A549 (cell line): ENCODE measurements around the gene RPH3AL.

Experiments
- POLR2A ChIP-seq: IDR thresholded peaks from 2 replicates; pipeline ENCODE4 v1.6.1; 2012; ENCODE audit warnings: mild to moderate bottlenecking, low read length
- RAD21 ChIP-seq, 2 experiments: fragments of >200 bp in 1 of 2; sonication (Bioruptor Twin) in 1 of 2; formaldehyde crosslinking in 1 of 2; IDR thresholded peaks in 1 of 2; conservative IDR thresholded peaks in 1 of 2; 2 replicates in 1 of 2; 3 replicates in 1 of 2; pipeline ENCODE4 v1.6.1; 2012 to 2018; ENCODE audit warnings: inconsistent platforms in 1 of 2
- RNF2 ChIP-seq: fragments of 200-600 bp; sonication (generic); IDR thresholded peaks from 2 replicates; pipeline ENCODE4 v1.6.1; 2016; ENCODE audit warnings: low read depth, mild to moderate bottlenecking, antibody characterized with exemption, moderate library complexity, borderline replicate concordance
- TF ChIP-seq, protein P1 (sequence below): fragments of >200 bp; sonication (Bioruptor Twin); formaldehyde crosslinking; IDR thresholded peaks from 3 replicates; pipeline ENCODE4 v1.5.1; 2016

DNA sequence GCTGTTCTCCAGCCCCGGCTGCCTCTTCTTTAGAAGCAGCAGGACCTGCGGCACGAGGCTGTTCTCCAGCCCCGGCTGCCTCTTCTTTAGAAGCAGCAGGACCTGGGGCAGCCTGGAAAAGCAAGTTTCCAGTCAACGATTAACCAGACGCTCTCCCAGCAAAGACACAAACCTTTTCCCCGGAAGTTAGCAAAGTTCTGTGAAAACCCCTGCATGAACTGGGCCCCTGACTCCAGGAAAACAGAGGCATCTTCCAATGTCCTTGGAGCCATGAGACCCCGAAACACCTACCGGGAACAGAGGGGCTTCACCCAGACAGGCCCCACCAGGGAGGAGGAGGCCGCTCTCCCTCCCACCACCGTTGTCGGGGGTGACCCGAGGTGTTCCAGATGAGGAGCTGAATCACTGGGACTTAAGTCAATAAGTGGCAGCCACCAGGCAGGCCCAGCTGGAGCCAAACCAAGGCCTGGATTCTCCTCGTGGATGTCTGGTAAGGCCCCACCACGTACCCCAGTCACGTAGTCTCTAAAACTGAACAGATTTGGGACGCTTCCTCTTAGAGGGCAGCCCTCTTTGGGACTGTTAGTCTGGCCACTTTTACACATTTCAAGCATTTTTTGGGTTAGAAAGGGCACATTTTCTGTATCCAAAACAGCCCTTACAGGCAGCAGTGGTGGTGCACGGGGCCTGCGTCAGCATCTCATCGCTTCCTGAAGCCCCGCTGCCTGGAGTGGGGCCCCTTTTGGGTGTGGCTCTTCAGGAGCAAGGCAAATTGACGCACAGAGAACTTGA lies at the start of gene RPH3AL:
- TF ChIP-seq RNF2 (no peak), RAD21 (conservative IDR thresholded peaks at IDR 0.05 in 1 of 2, IDR thresholded peaks at IDR 0.05 in 1 of 2) (peak in 1 of 2 experiments; percentile 38; a peak in 3 of 5 replicates), POLR2A (peak; percentile 5; the same call in 1 of the 2 replicates)
- TF ChIP-seq, protein P1, sequence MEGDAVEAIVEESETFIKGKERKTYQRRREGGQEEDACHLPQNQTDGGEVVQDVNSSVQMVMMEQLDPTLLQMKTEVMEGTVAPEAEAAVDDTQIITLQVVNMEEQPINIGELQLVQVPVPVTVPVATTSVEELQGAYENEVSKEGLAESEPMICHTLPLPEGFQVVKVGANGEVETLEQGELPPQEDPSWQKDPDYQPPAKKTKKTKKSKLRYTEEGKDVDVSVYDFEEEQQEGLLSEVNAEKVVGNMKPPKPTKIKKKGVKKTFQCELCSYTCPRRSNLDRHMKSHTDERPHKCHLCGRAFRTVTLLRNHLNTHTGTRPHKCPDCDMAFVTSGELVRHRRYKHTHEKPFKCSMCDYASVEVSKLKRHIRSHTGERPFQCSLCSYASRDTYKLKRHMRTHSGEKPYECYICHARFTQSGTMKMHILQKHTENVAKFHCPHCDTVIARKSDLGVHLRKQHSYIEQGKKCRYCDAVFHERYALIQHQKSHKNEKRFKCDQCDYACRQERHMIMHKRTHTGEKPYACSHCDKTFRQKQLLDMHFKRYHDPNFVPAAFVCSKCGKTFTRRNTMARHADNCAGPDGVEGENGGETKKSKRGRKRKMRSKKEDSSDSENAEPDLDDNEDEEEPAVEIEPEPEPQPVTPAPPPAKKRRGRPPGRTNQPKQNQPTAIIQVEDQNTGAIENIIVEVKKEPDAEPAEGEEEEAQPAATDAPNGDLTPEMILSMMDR: no peak
